H1 (cell line): Measurements from ENCODE around the gene EPHA5. TPM values are rescaled to one million over a fixed set of nuclear protein-coding genes. Genes with fewer than 3 reads are reported as not detected.

ENCODE experiments used
- CTCF ChIA-PET: fragments of 300-600 bp; sonication (Branson Sonifier 250); formaldehyde crosslinking; loops from one replicate; lab custom pipeline; 2021; ENCODE audit not compliant: partially characterized antibody; lab: Charles Lee
- POLR2A ChIA-PET: fragments of 300-600 bp; sonication (Branson Sonifier 250); formaldehyde crosslinking; loops from one replicate; lab custom pipeline; 2021; ENCODE audit warnings: inconsistent platforms; ENCODE audit not compliant: partially characterized antibody; lab: Charles Lee
- DNase-seq, 2 experiments: peaks; one replicate each; pipeline versions ENCODE4 v3.0.0 to v3.0.0-alpha.2; 2010 to 2022; ENCODE audit warnings: low spot score in 2 of 2, low read depth in 1 of 2, mixed read lengths in 1 of 2
- FAIRE-seq: peaks from 2 replicates; lab custom pipeline; 2011; peaks lifted over from hg19 to GRCh38; lab: Jason Lieb, UNC
- H2AFZ ChIP-seq: 2 replicates; pipeline ENCODE4 v1.8.1; 2012; ENCODE audit warnings: low read length, inconsistent platforms
- H2AK5ac ChIP-seq: 2 replicates; pipeline ENCODE4 v1.6.1; 2013; ENCODE audit warnings: low read depth, low read length
- H2BK120ac ChIP-seq: replicated peaks from 2 replicates; pipeline ENCODE3; 2013; ENCODE audit warnings: low read depth, low read length, inconsistent platforms
- H2BK12ac ChIP-seq: 2 replicates; pipeline ENCODE4 v1.6.1; 2013; ENCODE audit warnings: low read depth, low read length
- H2BK15ac ChIP-seq: 2 replicates; pipeline ENCODE4 v1.6.1; 2013; ENCODE audit warnings: low read length
- H2BK20ac ChIP-seq: 2 replicates; pipeline ENCODE4 v1.6.1; 2013; ENCODE audit warnings: low read length
- H2BK5ac ChIP-seq: 2 replicates; pipeline ENCODE4 v1.6.1; 2013; ENCODE audit warnings: low read depth, low read length
- H3K14ac ChIP-seq: 2 replicates; pipeline ENCODE4 v1.6.1; 2013; ENCODE audit warnings: inconsistent platforms; ENCODE audit not compliant: insufficient read length
- H3K18ac ChIP-seq: 2 replicates; pipeline ENCODE4 v1.6.1; 2013; ENCODE audit warnings: low read length; ENCODE audit errors: extremely low read depth
- H3K23ac ChIP-seq: 2 replicates; pipeline ENCODE4 v1.6.1; 2013; ENCODE audit warnings: inconsistent platforms; ENCODE audit not compliant: insufficient read length
- H3K23me2 ChIP-seq: 2 replicates; pipeline ENCODE4 v1.6.1; 2013; ENCODE audit warnings: low read depth, low read length
- H3K27ac ChIP-seq: 2 replicates; pipeline ENCODE4 v1.6.1; 2011; ENCODE audit warnings: low read depth, low read length, inconsistent platforms
- H3K27me3 ChIP-seq, 4 experiments: replicated peaks in 1 of 4; 1 replicate in 1 of 4; 2 replicates in 3 of 4; pipeline versions ENCODE4 v1.6.1 to v1.8.1; 2011 to 2013; ENCODE audit warnings: low read length in 3 of 4, mild to moderate bottlenecking in 3 of 4, inconsistent platforms in 2 of 4, mixed read lengths in 2 of 4, moderate library complexity in 1 of 4; ENCODE audit not compliant: control insufficient read depth in 3 of 4, insufficient read depth in 3 of 4; ENCODE audit errors: extremely low read depth in 1 of 4
- H3K36me3 ChIP-seq, 4 experiments: 2 replicates each; pipeline versions ENCODE4 v1.6.1 to v1.8.1; 2011 to 2013; ENCODE audit warnings: mild to moderate bottlenecking in 4 of 4, low read length in 3 of 4, moderate library complexity in 2 of 4, control low read depth in 1 of 4, inconsistent platforms in 1 of 4; ENCODE audit not compliant: insufficient read depth in 4 of 4, control insufficient read depth in 2 of 4
- H3K4ac ChIP-seq: replicated peaks from 2 replicates; pipeline ENCODE3; 2013; ENCODE audit warnings: low read length, low read depth, mixed read lengths, inconsistent platforms; ENCODE audit not compliant: insufficient read length
- H3K4me1 ChIP-seq, 4 experiments: replicated peaks in 1 of 4; 1 replicate in 1 of 4; 2 replicates in 3 of 4; pipeline versions ENCODE4 v1.6.1 to v1.8.1; 2011 to 2013; ENCODE audit warnings: low read length in 3 of 4, inconsistent platforms in 2 of 4, mixed read lengths in 1 of 4; ENCODE audit not compliant: insufficient read depth in 4 of 4, control insufficient read depth in 3 of 4
- H3K4me2 ChIP-seq, 2 experiments: 2 replicates each; pipeline versions ENCODE4 v1.6.1 to v1.8.1; 2011 to 2013; ENCODE audit warnings: low read depth in 2 of 2, low read length in 2 of 2, control low read depth in 1 of 2, inconsistent platforms in 1 of 2, mild to moderate bottlenecking in 1 of 2; ENCODE audit not compliant: insufficient read depth in 1 of 2
- H3K4me3 ChIP-seq, 4 experiments: fragments of 200-600, 300-600 bp in 1 of 4; sonication (generic), shearing (Covaris generic), sonication (Bioruptor Twin) in 1 of 4; 2 replicates each; pipeline versions ENCODE4 v1.5.1 to v1.8.1; 2011 to 2016; ENCODE audit warnings: low read length in 4 of 4, low read depth in 3 of 4, control low read depth in 2 of 4, inconsistent platforms in 2 of 4, mild to moderate bottlenecking in 2 of 4, mixed read lengths in 1 of 4, moderate library complexity in 1 of 4; ENCODE audit not compliant: insufficient read depth in 2 of 4; ENCODE audit errors: extremely low read depth in 1 of 4
- H3K56ac ChIP-seq: replicated peaks from 2 replicates; pipeline ENCODE3; 2013; ENCODE audit warnings: low read depth, mild to moderate bottlenecking, mixed read lengths, low read length, inconsistent platforms; ENCODE audit not compliant: insufficient read length
- H3K79me1 ChIP-seq: 2 replicates; pipeline ENCODE4 v1.6.1; 2013; ENCODE audit warnings: low read depth, low read length, control low read depth
- H3K79me2 ChIP-seq, 2 experiments: 2 replicates each; pipeline versions ENCODE4 v1.6.1 to v1.8.1; 2012 to 2013; ENCODE audit warnings: low read length in 2 of 2, mild to moderate bottlenecking in 2 of 2, inconsistent platforms in 1 of 2; ENCODE audit not compliant: insufficient read depth in 2 of 2, control insufficient read depth in 1 of 2
- H3K9ac ChIP-seq, 4 experiments: replicated peaks in 1 of 4; 1 replicate in 1 of 4; 2 replicates in 3 of 4; pipeline versions ENCODE4 v1.6.1 to v1.8.1; 2011 to 2013; ENCODE audit warnings: low read depth in 3 of 4, low read length in 3 of 4, control low read depth in 2 of 4, mild to moderate bottlenecking in 2 of 4, moderate library complexity in 2 of 4, inconsistent platforms in 1 of 4; ENCODE audit errors: extremely low read depth in 1 of 4
- H3K9me3 ChIP-seq, 2 experiments: 2 replicates each; pipeline versions ENCODE4 v1.6.1 to v1.8.1; 2012 to 2013; ENCODE audit warnings: mild to moderate bottlenecking in 2 of 2, moderate library complexity in 2 of 2, control low read depth in 1 of 2, inconsistent platforms in 1 of 2, low read depth in 1 of 2, low read length in 1 of 2, mixed read lengths in 1 of 2; ENCODE audit not compliant: insufficient read depth in 2 of 2
- H4K20me1 ChIP-seq, 2 experiments: replicated peaks in 1 of 2; 2 replicates each; pipeline versions ENCODE3 to v1.8.1; 2011 to 2013; ENCODE audit warnings: inconsistent platforms in 2 of 2, low read length in 2 of 2, mild to moderate bottlenecking in 1 of 2; ENCODE audit not compliant: insufficient read depth in 2 of 2, control insufficient read depth in 1 of 2
- H4K5ac ChIP-seq: 2 replicates; pipeline ENCODE4 v1.6.1; 2013; ENCODE audit warnings: low read length, low read depth, mixed read lengths, inconsistent platforms; ENCODE audit not compliant: insufficient read length
- H4K8ac ChIP-seq: 2 replicates; pipeline ENCODE4 v1.8.0; 2013; ENCODE audit warnings: mild to moderate bottlenecking, moderate library complexity, low read length, inconsistent platforms; ENCODE audit not compliant: insufficient read depth; ENCODE audit errors: extremely low read depth
- H4K91ac ChIP-seq: replicated peaks from 2 replicates; pipeline ENCODE3; 2013; ENCODE audit warnings: low read length, mixed read lengths, inconsistent platforms; ENCODE audit not compliant: insufficient read length
- KDM4A ChIP-seq: IDR thresholded peaks from one replicate; pipeline ENCODE4 v1.7.1; 2012; ENCODE audit warnings: low read depth, mild to moderate bottlenecking, moderate library complexity, low read length, inconsistent platforms; ENCODE audit not compliant: severe bottlenecking
- WGBS, 2 experiments: shearing (Covaris generic) in 1 of 2; methylation state at CpG; one replicate each; pipeline versions ENCODE4 v1.1.6 to v1.1.7; 2013 to 2015; ENCODE audit warnings: low lambda C conversion rate in 2 of 2, mixed read lengths in 2 of 2, inconsistent platforms in 1 of 2, low coverage in 1 of 2, missing lambda C conversion rate in 1 of 2; ENCODE audit not compliant: insufficient replicate concordance in 2 of 2, insufficient coverage in 1 of 2, insufficient read length in 1 of 2; ENCODE audit errors: extremely low coverage in 1 of 2, missing lambda C conversion rate in 1 of 2; 5-methylcytosine and 5-hydroxymethylcytosine counted together
- polyA plus RNA-seq, 7 experiments: library from polyadenylated mRNA; depleted of rRNA in 3 of 7; stranded (reverse) in 5 of 7; unstranded in 2 of 7; fragments of >200 nt in 5 of 7; fragments of 200-250 nt in 2 of 7; gene quantifications; 1 replicate in 5 of 7; 2 replicates in 1 of 7; 4 replicates in 1 of 7; pipeline versions ENCODE4 v1.2.1 to v1.2.3, GENCODE V29; 2011 to 2013; ENCODE audit warnings: missing spikeins in 2 of 7, mixed read lengths in 2 of 7
- total RNA-seq: library from RNA; stranded (reverse); fragmentation: NEBNext Ultra II Directional; extraction: Animal tissue kit (Norgen Biotek cat#: 25700); gene quantifications from 2 replicates; pipeline ENCODE4 v1.2.1, GENCODE V29; 2021

Gene EPHA5
- total and polyA plus RNA-seq, 2 of the 8 experiments (the other 6 are each of a cell fraction or from before 2014, with no cell fraction given): 0.03 to 0.11 TPM

- CTCF ChIA-PET: no interaction called here
- no peak for TF ChIP-seq KDM4A
Measured at GRCh38 chr4:65391814-65392213, 278.5 kb downstream of the EPHA5 start.

More at GRCh38 chr4:65391814-65392213, 278.5 kb downstream of the EPHA5 start:
- Histone ChIP-seq H3K27me3 (no peaks in the 10 kb centered on the region), H2BK5ac (no peak overlapping the region), H4K5ac (no peak overlapping the region), H3K56ac (no peak overlapping the region), H3K18ac (no peak overlapping the region), H3K27ac (no peak overlapping the region), H3K79me2 (no peaks in the 10 kb centered on the region), H2BK12ac (no peak overlapping the region), H2BK20ac (no peak overlapping the region), H3K4me2 (no peak overlapping the region), H4K20me1 (no peaks in the 10 kb centered on the region), H4K8ac (no peak overlapping the region), H3K4ac (no peak overlapping the region), H2BK120ac (no peak overlapping the region), H3K79me1 (no peaks in the 10 kb centered on the region), H3K36me3 (no peaks in the 10 kb centered on the region), H2AFZ (no peak overlapping the region), H3K23me2 (no peaks in the 10 kb centered on the region), H2BK15ac (no peak overlapping the region), H3K4me1 (no peaks in the 10 kb centered on the region), H4K91ac (no peak overlapping the region), H2AK5ac (no peak overlapping the region), H3K23ac (no peak overlapping the region), H3K9me3 (0 out of 4 replicates have a peak, but pooled peaks cover 0 to 2% of the 10 kb centered on the region in 2 experiments), H3K9ac (no peak overlapping the region), H3K14ac (no peak overlapping the region), H3K4me3 (no peak overlapping the region)
- FAIRE-seq (no peak), DNase-seq (no peak)
- POLR2A ChIA-PET: no interaction called here
- WGBS, 2 experiments: 96% methylated on average over 2 of the region's 2 CpGs; no CpG with 5 or more reads in 1 of the 2 experiments
